Neuron (in vitro differentiated cells): Measurements from ENCODE around the gene WDR86.
A peak's percentile ranks its signal among the peaks of the same experiment; 100 is the strongest.

ENCODE experiments used
- H2AFZ ChIP-seq: one replicate; pipeline ENCODE4 v1.6.1; 2013; ENCODE audit warnings: low read depth, mild to moderate bottlenecking, inconsistent platforms, low read length, moderate library complexity
- H3K27me3 ChIP-seq: one replicate; pipeline ENCODE4 v1.6.1; 2013; ENCODE audit warnings: low read length; ENCODE audit not compliant: insufficient read depth
- H3K36me3 ChIP-seq: one replicate; pipeline ENCODE4 v1.6.1; 2013; ENCODE audit warnings: low read length; ENCODE audit not compliant: insufficient read depth
- H3K4me1 ChIP-seq: one replicate; pipeline ENCODE4 v1.6.1; 2013; ENCODE audit warnings: low read length; ENCODE audit not compliant: insufficient read depth
- H3K4me3 ChIP-seq: 2 replicates; pipeline ENCODE4 v1.5.1; 2013; ENCODE audit warnings: mild to moderate bottlenecking, low read length, moderate library complexity
- H3K9me3 ChIP-seq: one replicate; pipeline ENCODE4 v1.6.1; 2013; ENCODE audit warnings: low read length

The WDR86 gene

GRCh38 chr7:151415375-151416105, 5.7 kb upstream of the WDR86 start:
- Histone ChIP-seq H3K4me1 (peaks cover 14% of the 10 kb centered on the region), H3K4me3 (no peak overlapping the region), H2AFZ (no peak overlapping the region), H3K9me3 (no peaks in the 10 kb centered on the region), H3K36me3 (no peaks in the 10 kb centered on the region), H3K27me3 (no peaks in the 10 kb centered on the region)

DNA sequence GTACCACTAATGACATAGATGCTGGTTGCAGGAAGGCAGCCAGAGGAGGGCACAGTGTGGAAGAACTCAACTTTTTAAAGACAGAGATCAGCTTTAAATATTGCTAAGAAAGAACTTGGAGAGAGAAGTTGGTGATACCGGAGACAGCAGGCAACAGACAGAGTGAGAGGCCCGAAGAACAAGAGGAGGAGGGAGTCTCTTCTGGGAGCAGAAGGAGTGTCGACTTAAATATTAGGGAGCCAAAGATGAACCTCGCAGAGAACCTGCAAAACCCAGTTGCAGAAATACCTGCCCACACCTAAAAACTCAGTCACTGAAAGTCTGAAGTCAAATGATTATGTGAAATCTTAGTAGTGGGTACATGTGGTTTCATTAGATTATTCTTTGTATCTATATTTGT, 3.4 kb upstream of the WDR86 start:
- Histone ChIP-seq H2AFZ (no peak overlapping the region), H3K4me3 (no peak overlapping the region), H3K36me3 (no peaks in the 10 kb centered on the region), H3K9me3 (no peaks in the 10 kb centered on the region), H3K27me3 (no peaks in the 10 kb centered on the region), H3K4me1 (peaks cover 19% of the 10 kb centered on the region)

DNA sequence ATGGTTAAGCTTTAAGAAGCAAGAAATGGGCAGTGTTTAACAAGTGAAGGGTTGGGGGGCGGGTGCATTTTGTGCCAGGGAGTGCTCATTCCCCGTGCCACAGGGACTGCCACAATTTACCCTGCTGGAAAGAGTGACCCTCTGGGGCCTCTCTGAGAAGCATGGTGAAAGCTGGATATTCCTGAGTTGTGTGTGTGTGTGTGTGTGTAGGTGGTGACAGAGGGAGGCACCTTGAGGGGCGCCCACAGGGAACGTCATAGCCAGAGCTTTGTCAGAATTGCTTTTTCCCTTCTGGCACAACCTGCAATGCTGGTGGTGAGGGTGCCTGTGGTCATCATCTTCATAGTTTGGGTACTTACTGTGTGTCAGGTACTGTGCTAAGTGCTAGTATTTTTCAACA, 2.5 kb upstream of the WDR86 start:
- Histone ChIP-seq H3K4me3 (no peak overlapping the region), H3K9me3 (no peaks in the 10 kb centered on the region), H2AFZ (no peak overlapping the region), H3K36me3 (no peaks in the 10 kb centered on the region), H3K4me1 (peaks cover 19% of the 10 kb centered on the region), H3K27me3 (no peaks in the 10 kb centered on the region)

DNA sequence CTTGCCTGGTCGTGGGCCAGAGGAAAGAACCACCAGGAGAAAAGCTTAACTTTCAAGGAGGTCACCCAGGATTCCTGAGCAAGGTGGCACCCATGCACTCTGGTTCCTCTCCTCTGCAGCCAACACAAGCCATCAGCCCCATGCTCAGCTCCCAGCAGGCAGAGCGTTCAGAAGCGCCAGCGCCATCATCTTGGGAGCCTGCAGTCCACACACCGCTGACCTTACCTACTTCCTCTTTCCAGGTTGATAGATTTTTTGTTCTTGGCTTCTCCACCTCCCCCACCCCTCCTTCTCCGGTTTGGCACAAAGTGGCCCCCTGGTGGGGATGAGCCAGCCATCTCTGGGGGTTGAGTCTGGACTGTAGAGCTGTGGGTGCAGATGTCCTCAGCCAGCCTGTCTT, 1.7 kb upstream of the WDR86 start:
- peaks cover 18% of the 10 kb centered on the region for H3K4me1 ChIP-seq
- no peak overlapping the region for H3K4me3 ChIP-seq
- H2AFZ ChIP-seq, result no peak overlapping the region
- H3K9me3 ChIP-seq, result no peaks in the 10 kb centered on the region
- no peaks in the 10 kb centered on the region for H3K27me3 ChIP-seq
- H3K36me3 ChIP-seq, result no peaks in the 10 kb centered on the region

- Histone ChIP-seq H2AFZ (peak overlapping the region; percentile 95), H3K4me3 (peak overlapping the region; percentile 70), H3K27me3 (no peaks in the 10 kb centered on the region), H3K4me1 (peaks cover 12% of the 10 kb centered on the region), H3K36me3 (no peaks in the 10 kb centered on the region), H3K9me3 (no peaks in the 10 kb centered on the region)
Observed at GRCh38 chr7:151410405-151411390, 860 bp upstream of the WDR86 start.

GRCh38 chr7:151408839-151409666, 785 bp downstream of the WDR86 start:
- H3K4me3 ChIP-seq, result peak overlapping the region; percentile 70
- H2AFZ ChIP-seq, result peak overlapping the region; percentile 95
- no peaks in the 10 kb centered on the region for H3K9me3 ChIP-seq
- no peaks in the 10 kb centered on the region for H3K36me3 ChIP-seq
- no peaks in the 10 kb centered on the region for H3K27me3 ChIP-seq
- peaks cover 12% of the 10 kb centered on the region for H3K4me1 ChIP-seq

GRCh38 chr7:151408498-151408838, 1.4 kb downstream of the WDR86 start:
- Histone ChIP-seq H2AFZ (no peak overlapping the region), H3K27me3 (no peaks in the 10 kb centered on the region), H3K4me1 (peaks cover 12% of the 10 kb centered on the region), H3K36me3 (no peaks in the 10 kb centered on the region), H3K4me3 (peak overlapping the region; percentile 70), H3K9me3 (no peaks in the 10 kb centered on the region)

DNA sequence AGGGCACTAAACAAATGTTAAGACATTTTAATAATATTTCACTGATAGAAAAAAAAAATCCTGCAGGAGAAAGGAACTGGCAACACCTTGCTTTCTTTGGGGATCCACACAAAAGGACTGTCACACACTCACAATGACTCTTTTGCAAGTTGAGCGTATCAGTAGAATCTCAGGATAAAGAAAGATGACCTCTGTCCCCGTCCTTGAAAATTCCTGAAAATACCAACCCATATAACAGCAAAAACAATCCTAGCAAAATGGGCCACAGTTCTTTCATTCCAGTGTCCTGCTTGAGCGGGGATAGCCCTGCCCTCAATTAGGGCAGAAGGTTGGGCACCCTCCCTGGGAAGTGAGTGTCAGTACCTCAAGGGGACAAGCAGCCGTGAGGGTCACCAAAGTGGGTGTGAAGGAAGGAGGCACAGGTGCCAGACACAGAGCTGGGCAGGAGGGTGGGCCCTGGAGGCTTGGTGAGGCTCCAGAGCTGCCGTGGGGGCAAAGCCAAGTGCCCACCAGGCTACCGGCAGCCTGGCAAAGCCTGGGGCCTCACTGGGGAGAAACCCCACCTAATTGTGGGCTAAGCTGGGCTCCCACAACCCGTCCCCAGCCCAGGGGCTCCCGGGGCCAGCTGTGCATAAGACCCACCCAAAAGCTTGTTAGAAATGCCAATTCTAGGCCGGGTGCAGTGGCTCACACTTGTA, 2.8 kb downstream of the WDR86 start:
- Histone ChIP-seq H3K36me3 (no peaks in the 10 kb centered on the region), H2AFZ (no peak overlapping the region), H3K27me3 (no peaks in the 10 kb centered on the region), H3K4me3 (no peak overlapping the region), H3K4me1 (peaks cover 12% of the 10 kb centered on the region), H3K9me3 (no peaks in the 10 kb centered on the region)

DNA sequence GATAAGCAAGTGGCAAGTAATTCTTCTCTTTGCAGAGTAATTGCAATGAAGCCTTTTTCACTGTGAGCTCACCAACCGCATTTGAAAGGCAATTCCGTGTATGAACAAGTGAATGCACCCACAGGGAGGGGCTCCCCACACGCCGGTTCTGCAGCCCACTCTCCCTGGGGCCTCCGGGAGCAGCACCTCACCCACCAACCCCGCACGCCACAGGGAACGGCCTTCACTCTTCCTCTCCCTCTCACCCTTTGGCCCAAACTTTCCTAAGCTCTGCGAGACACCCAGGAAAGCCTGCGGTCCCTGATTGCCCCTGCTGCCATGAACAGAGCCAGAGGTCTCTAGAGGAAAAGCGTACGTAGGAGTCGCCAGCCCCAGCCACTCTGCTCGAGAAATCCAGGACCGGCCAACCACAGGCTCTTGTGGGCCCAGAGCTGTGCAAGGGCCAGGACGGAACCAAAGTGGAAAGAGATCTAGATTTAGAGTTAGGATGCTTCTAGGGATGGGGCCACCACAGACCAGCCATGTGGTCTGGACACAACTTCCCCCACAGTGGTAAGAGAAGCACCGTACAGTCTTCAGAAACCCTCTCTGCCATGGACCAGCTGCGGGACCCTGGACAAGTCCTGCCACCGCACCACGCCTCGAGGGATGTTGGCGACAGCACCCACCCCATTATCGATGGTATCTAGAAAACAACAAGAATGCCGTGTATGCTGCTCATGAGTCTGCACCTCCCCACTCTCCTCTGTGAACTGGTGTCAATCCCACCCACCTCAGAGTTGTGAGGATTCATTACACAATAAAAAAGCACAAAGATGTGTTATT, 3.6 kb downstream of the WDR86 start:
- Histone ChIP-seq H2AFZ (no peak overlapping the region), H3K9me3 (no peaks in the 10 kb centered on the region), H3K27me3 (no peaks in the 10 kb centered on the region), H3K4me3 (no peak overlapping the region), H3K4me1 (peaks cover 12% of the 10 kb centered on the region), H3K36me3 (no peaks in the 10 kb centered on the region)

- no peak overlapping the region for H2AFZ ChIP-seq
- no peaks in the 10 kb centered on the region for H3K36me3 ChIP-seq
- no peaks in the 10 kb centered on the region for H3K9me3 ChIP-seq
- H3K4me1 ChIP-seq, result peaks cover 10% of the 10 kb centered on the region
- H3K27me3 ChIP-seq, result no peaks in the 10 kb centered on the region
- H3K4me3 ChIP-seq, result no peak overlapping the region
Observed at GRCh38 chr7:151405588-151405987, 4.2 kb downstream of the WDR86 start.

DNA sequence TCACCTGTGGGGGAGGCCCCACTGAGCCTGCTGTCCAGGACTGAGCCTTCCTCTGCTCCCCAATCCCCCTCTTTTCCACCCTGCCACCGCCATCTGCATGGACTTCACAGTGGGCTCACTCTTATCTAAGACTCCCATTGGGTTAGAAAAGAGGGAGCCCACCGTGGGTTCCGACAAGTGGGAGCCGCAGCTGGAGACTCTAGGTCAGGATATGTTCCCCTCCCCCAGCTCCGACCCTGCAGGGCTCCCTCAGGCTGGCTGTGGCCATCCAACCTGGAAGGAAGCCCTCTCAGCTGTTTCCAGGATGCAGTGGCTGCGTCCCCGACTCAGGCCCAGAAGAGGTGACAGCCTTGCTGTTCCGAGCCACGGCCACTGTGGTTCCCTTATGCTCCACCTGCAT, 4.8 kb downstream of the WDR86 start:
- H3K4me3 ChIP-seq, result no peak overlapping the region
- H3K4me1 ChIP-seq, result peaks cover 10% of the 10 kb centered on the region
- no peaks in the 10 kb centered on the region for H3K27me3 ChIP-seq
- no peaks in the 10 kb centered on the region for H3K36me3 ChIP-seq
- no peak overlapping the region for H2AFZ ChIP-seq
- no peaks in the 10 kb centered on the region for H3K9me3 ChIP-seq
